IPS-15b (cell line): Measurements from ENCODE around the gene C6orf136.
A peak's percentile ranks its signal among the peaks of the same experiment; 100 is the strongest.

Source experiments
- H3K27me3 ChIP-seq: one replicate; pipeline ENCODE4 v1.6.1; 2013; ENCODE audit warnings: low read length; ENCODE audit not compliant: control insufficient read depth, insufficient read depth
- H3K36me3 ChIP-seq: one replicate; pipeline ENCODE4 v1.6.1; 2013; ENCODE audit warnings: low read length; ENCODE audit not compliant: control insufficient read depth, insufficient read depth
- H3K4me1 ChIP-seq: one replicate; pipeline ENCODE4 v1.6.1; 2013; ENCODE audit warnings: mild to moderate bottlenecking, low read length; ENCODE audit not compliant: control insufficient read depth, insufficient read depth
- H3K4me3 ChIP-seq: one replicate; pipeline ENCODE4 v1.5.1; 2013; ENCODE audit warnings: low read depth, low read length
- H3K9ac ChIP-seq: one replicate; pipeline ENCODE4 v1.6.1; 2013; ENCODE audit warnings: low read depth, mild to moderate bottlenecking, low read length
- H3K9me3 ChIP-seq: one replicate; pipeline ENCODE4 v1.6.1; 2013; ENCODE audit warnings: mild to moderate bottlenecking, low read length; ENCODE audit not compliant: control insufficient read depth, insufficient read depth

Gene C6orf136

GRCh38 chr6:30617565-30618269 is 29.2 kb upstream of the C6orf136 start, which contains the start of gene MRPS18B:
Gene MRPS18B (plus strand): TSS chr6:30617840. CDS start chr6:30617866, 26 bp downstream.
- H3K9me3 ChIP-seq = no peaks in the 10 kb centered on the region

GRCh38 chr6:30618270-30618797 is 28.6 kb upstream of the C6orf136 start:
- peak overlapping the region; percentile 90 for H3K4me3 ChIP-seq
- H3K9me3 ChIP-seq = no peaks in the 10 kb centered on the region
- peaks cover 6% of the 10 kb centered on the region for H3K4me1 ChIP-seq
- peak overlapping the region; percentile 97 for H3K9ac ChIP-seq
- peaks cover 21% of the 10 kb centered on the region for H3K36me3 ChIP-seq
- no peaks in the 10 kb centered on the region for H3K27me3 ChIP-seq

More at GRCh38 chr6:30617565-30618269, 29.2 kb upstream of the C6orf136 start, which contains the start of gene MRPS18B:
- Histone ChIP-seq H3K27me3 (no peaks in the 10 kb centered on the region), H3K9ac (peak within 1 kb of the TSS; percentile 100), H3K36me3 (peaks cover 18% of the 10 kb centered on the region), H3K4me3 (peak within 1 kb of the TSS; percentile 100), H3K4me1 (peaks cover 9% of the 10 kb centered on the region)

GRCh38 chr6:30619561-30619960 is 27.4 kb upstream of the C6orf136 start:
- H3K36me3 ChIP-seq = peaks cover 30% of the 10 kb centered on the region
- H3K4me1 ChIP-seq = peaks cover 1% of the 10 kb centered on the region
- no peaks in the 10 kb centered on the region for H3K9me3 ChIP-seq
- H3K9ac ChIP-seq = no peak overlapping the region
- no peak overlapping the region for H3K4me3 ChIP-seq
- H3K27me3 ChIP-seq = no peaks in the 10 kb centered on the region

GRCh38 chr6:30625511-30625910 is 21.4 kb upstream of the C6orf136 start:
- no peak overlapping the region for H3K4me3 ChIP-seq
- no peaks in the 10 kb centered on the region for H3K27me3 ChIP-seq
- H3K4me1 ChIP-seq = peaks cover 5% of the 10 kb centered on the region
- H3K36me3 ChIP-seq = peaks cover 35% of the 10 kb centered on the region
- H3K9me3 ChIP-seq = no peaks in the 10 kb centered on the region
- no peak overlapping the region for H3K9ac ChIP-seq

GRCh38 chr6:30626484-30627366 is 20.2 kb upstream of the C6orf136 start, which contains the start of gene ATAT1:
Gene ATAT1 (plus strand): TSS chr6:30626874.
- no peaks in the 10 kb centered on the region for H3K27me3 ChIP-seq
- peak within 1 kb of the TSS; percentile 89 for H3K4me3 ChIP-seq
- no peaks in the 10 kb centered on the region for H3K9me3 ChIP-seq
- H3K36me3 ChIP-seq = peaks cover 31% of the 10 kb centered on the region
- H3K4me1 ChIP-seq = peaks cover 5% of the 10 kb centered on the region
- H3K9ac ChIP-seq = peak within 1 kb of the TSS; percentile 48

GRCh38 chr6:30635834-30636233 is 11.1 kb upstream of the C6orf136 start:
- Histone ChIP-seq H3K9me3 (no peaks in the 10 kb centered on the region), H3K27me3 (no peaks in the 10 kb centered on the region), H3K4me3 (no peak overlapping the region), H3K36me3 (peaks cover 10% of the 10 kb centered on the region), H3K9ac (no peak overlapping the region), H3K4me1 (no peaks in the 10 kb centered on the region)

GRCh38 chr6:30640481-30640880 is 6.5 kb upstream of the C6orf136 start:
- H3K27me3 ChIP-seq = no peaks in the 10 kb centered on the region
- no peaks in the 10 kb centered on the region for H3K4me1 ChIP-seq
- no peak overlapping the region for H3K4me3 ChIP-seq
- H3K9me3 ChIP-seq = no peaks in the 10 kb centered on the region
- no peak overlapping the region for H3K9ac ChIP-seq
- H3K36me3 ChIP-seq = peaks cover 15% of the 10 kb centered on the region

GRCh38 chr6:30641048-30641447 is 5.9 kb upstream of the C6orf136 start:
- H3K36me3 ChIP-seq = peaks cover 15% of the 10 kb centered on the region
- no peak overlapping the region for H3K9ac ChIP-seq
- no peaks in the 10 kb centered on the region for H3K9me3 ChIP-seq
- H3K4me3 ChIP-seq = no peak overlapping the region
- no peaks in the 10 kb centered on the region for H3K27me3 ChIP-seq
- H3K4me1 ChIP-seq = peaks cover under 1% of the 10 kb centered on the region

- Histone ChIP-seq H3K9ac (no peak overlapping the region), H3K4me3 (no peak overlapping the region), H3K36me3 (peaks cover 15% of the 10 kb centered on the region)
These were observed 3.3 kb upstream of the C6orf136 start for GRCh38 chr6:30643656-30644055.

GRCh38 chr6:30644769-30645168 is 2.2 kb upstream of the C6orf136 start:
- peaks cover 6% of the 10 kb centered on the region for H3K4me1 ChIP-seq
- no peak overlapping the region for H3K4me3 ChIP-seq
- H3K9ac ChIP-seq = no peak overlapping the region
- peaks cover 15% of the 10 kb centered on the region for H3K36me3 ChIP-seq
- H3K9me3 ChIP-seq = no peaks in the 10 kb centered on the region
- H3K27me3 ChIP-seq = no peaks in the 10 kb centered on the region

More at GRCh38 chr6:30643656-30644055, 3.3 kb upstream of the C6orf136 start:
- Histone ChIP-seq H3K9me3 (no peaks in the 10 kb centered on the region), H3K4me1 (peaks cover 6% of the 10 kb centered on the region), H3K27me3 (no peaks in the 10 kb centered on the region)

- H3K4me3 ChIP-seq = peak overlapping the region; percentile 90
- H3K9me3 ChIP-seq = no peaks in the 10 kb centered on the region
- no peak overlapping the region for H3K9ac ChIP-seq
- peaks cover 6% of the 10 kb centered on the region for H3K4me1 ChIP-seq
- H3K36me3 ChIP-seq = peaks cover 10% of the 10 kb centered on the region
- no peaks in the 10 kb centered on the region for H3K27me3 ChIP-seq
These were observed 944 bp upstream of the C6orf136 start for GRCh38 chr6:30645989-30646388.
